ENCODE results near the gene ADAMTSL1.
A peak's percentile ranks its signal among the peaks of the same experiment; 100 is the strongest.

The ADAMTSL1 gene

GRCh38 chr9:18457510-18457909, 16.4 kb upstream of the ADAMTSL1 start:
- POLR2A ChIA-PET: no interaction called here
- TF ChIP-seq ZNF654 (tag by site-specific recombination; IDR thresholded peaks at IDR 0.05; ENCODE audit: low read depth) (no peak), SALL2 (tag by site-specific recombination; IDR thresholded peaks at IDR 0.05; ENCODE audit: borderline replicate concordance) (no peak), ZNF658 (tag by site-specific recombination; IDR thresholded peaks at IDR 0.05) (no peak), ZNF18 (tag by site-specific recombination; IDR thresholded peaks at IDR 0.05) (no peak), TSHZ1 (tag by site-specific recombination; IDR thresholded peaks at IDR 0.05; ENCODE audit: borderline replicate concordance) (no peak), ZNF10 (tag by site-specific recombination; IDR thresholded peaks at IDR 0.05) (no peak), ZNF266 (tag by site-specific recombination; IDR thresholded peaks at IDR 0.05; ENCODE audit: low read depth) (no peak), ZNF292 (tag by site-specific recombination; IDR thresholded peaks at IDR 0.05; ENCODE audit: borderline replicate concordance, low read depth) (no peak), ZNF174 (tag by site-specific recombination; IDR thresholded peaks at IDR 0.05) (no peak), ZEB2 (tag by site-specific recombination; IDR thresholded peaks at IDR 0.05) (no peak), MYNN (tag by site-specific recombination; IDR thresholded peaks at IDR 0.05; ENCODE audit: borderline replicate concordance) (no peak), GLIS2 (tag by site-specific recombination; IDR thresholded peaks at IDR 0.05) (no peak)
- TF ChIP-seq, protein P1, sequence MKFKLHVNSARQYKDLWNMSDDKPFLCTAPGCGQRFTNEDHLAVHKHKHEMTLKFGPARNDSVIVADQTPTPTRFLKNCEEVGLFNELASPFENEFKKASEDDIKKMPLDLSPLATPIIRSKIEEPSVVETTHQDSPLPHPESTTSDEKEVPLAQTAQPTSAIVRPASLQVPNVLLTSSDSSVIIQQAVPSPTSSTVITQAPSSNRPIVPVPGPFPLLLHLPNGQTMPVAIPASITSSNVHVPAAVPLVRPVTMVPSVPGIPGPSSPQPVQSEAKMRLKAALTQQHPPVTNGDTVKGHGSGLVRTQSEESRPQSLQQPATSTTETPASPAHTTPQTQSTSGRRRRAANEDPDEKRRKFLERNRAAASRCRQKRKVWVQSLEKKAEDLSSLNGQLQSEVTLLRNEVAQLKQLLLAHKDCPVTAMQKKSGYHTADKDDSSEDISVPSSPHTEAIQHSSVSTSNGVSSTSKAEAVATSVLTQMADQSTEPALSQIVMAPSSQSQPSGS (tag by site-specific recombination; IDR thresholded peaks at IDR 0.05; ENCODE audit: low read depth): no peak
- no peak overlapping the region for H3K27ac ChIP-seq (ENCODE audit: extremely low read depth, low read depth, low read length)
- no peaks in the 10 kb centered on the region for H3K4me1 ChIP-seq (ENCODE audit: control insufficient read depth, insufficient read depth, low read length)
- no peaks in the 10 kb centered on the region for H3K36me3 ChIP-seq (ENCODE audit: control insufficient read depth in 2 of 2, insufficient read depth in 1 of 2, low read length in 2 of 2)
- no peaks in the 10 kb centered on the region for H3K9me3 ChIP-seq (ENCODE audit: control insufficient read depth, insufficient read depth, low read depth, low read length)
- CTCF ChIA-PET: interaction anchor here (0.6 to 9.9 kb wide), 2 partner anchors 14 to 571 kb away, joined by 4 to 99 read pairs; no protein-coding TSS in a partner anchor
- no peak overlapping the region for H3K4me3 ChIP-seq (ENCODE audit: low read depth, low read length)

DNA sequence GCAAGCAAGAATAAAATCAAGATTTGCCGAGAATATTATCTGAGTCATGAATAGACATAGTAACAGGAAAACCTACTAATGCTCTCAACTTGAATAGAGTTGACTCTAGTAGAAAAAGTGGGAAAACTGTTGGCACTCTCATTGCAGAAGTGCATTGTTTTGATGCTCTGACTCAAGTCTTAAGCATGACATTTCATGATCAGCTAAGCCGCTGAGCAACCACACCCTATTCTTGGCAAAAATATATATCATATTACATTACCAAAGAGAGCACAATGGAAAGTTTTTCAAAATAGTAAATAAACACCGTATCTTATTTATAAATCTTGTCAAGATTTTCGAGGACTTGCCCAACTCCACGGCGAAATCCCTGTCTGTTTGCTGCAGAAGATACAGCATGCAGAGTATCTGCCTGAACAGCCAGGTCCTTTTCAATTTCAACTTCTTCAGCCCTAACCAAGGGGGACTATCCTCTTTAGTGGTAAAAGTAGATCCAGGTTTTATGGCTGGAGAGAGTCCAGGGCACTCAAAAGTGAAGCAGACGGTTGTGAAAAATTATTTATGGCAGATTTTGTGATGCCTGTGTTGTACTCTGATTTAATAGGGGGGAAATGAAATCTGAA, 13.9 kb upstream of the ADAMTSL1 start:
- CTCF ChIA-PET: interaction anchor here (9.9 kb wide), 1 partner anchor 17 kb away, joined by 99 read pairs; no protein-coding TSS in a partner anchor
- Histone ChIP-seq H3K4me1 (ENCODE audit: control insufficient read depth, insufficient read depth, low read length) (no peaks in the 10 kb centered on the region), H3K9me3 (ENCODE audit: control insufficient read depth, insufficient read depth, low read depth, low read length) (no peaks in the 10 kb centered on the region), H3K27ac (ENCODE audit: extremely low read depth, low read depth, low read length) (no peak overlapping the region), H3K4me3 (ENCODE audit: low read depth, low read length) (no peak overlapping the region), H3K36me3 (ENCODE audit: control insufficient read depth in 2 of 2, insufficient read depth in 1 of 2, low read length in 2 of 2) (no peaks in the 10 kb centered on the region)
- POLR2A ChIA-PET: no interaction called here
- TF ChIP-seq ZNF335 (tag by site-specific recombination; conservative IDR thresholded peaks at IDR 0.05): peak; percentile 46
- TF ChIP-seq ZNF23 (tag by site-specific recombination; IDR thresholded peaks at IDR 0.05; ENCODE audit: borderline replicate concordance): no peak
- TF ChIP-seq ZNF600 (tag by site-specific recombination; IDR thresholded peaks at IDR 0.05): no peak
- no peak for TF ChIP-seq CTCF (tag by site-specific recombination; IDR thresholded peaks at IDR 0.05)
- no peak for TF ChIP-seq ZNF19 (tag by site-specific recombination; IDR thresholded peaks at IDR 0.05; ENCODE audit: low read depth)
- TF ChIP-seq KLF17 (tag by site-specific recombination; IDR thresholded peaks at IDR 0.05): no peak
